ENCODE results near the gene SCAF4. TPM values are rescaled to one million over a fixed set of nuclear protein-coding genes. Genes with fewer than 3 reads are reported as not detected.
A peak's percentile ranks its signal among the peaks of the same experiment; 100 is the strongest.

The SCAF4 gene
- total and polyA plus RNA-seq, 2 of the 8 experiments (the other 6 are each of a cell fraction or from before 2014, with no cell fraction given), result 28.9 to 55.1 TPM

- Histone ChIP-seq H3K4me1 (replicated peaks in 1 of 4; ENCODE audit: control insufficient read depth in 3 of 4, insufficient read depth in 4 of 4, low read length in 3 of 4) (peaks cover 2 to 3% (median 3%) of the 10 kb centered on the region in 4 experiments; a peak in 6 of 7 replicates), H2AK5ac (ENCODE audit: low read depth, low read length) (no peak overlapping the region), H3K9ac (replicated peaks in 1 of 4; ENCODE audit: extremely low read depth in 1 of 4, low read depth in 3 of 4, low read length in 3 of 4) (no peak overlapping the region), H3K9me3 (ENCODE audit: insufficient read depth in 2 of 2, low read depth in 1 of 2, low read length in 1 of 2) (no peaks in the 10 kb centered on the region), H2BK15ac (ENCODE audit: low read length) (no peak overlapping the region), H4K91ac (replicated peaks; ENCODE audit: insufficient read length, low read length) (no peak overlapping the region), H2BK120ac (replicated peaks; ENCODE audit: low read depth, low read length) (no peak overlapping the region), H4K8ac (ENCODE audit: extremely low read depth, insufficient read depth, low read length) (no peak overlapping the region), H3K18ac (ENCODE audit: extremely low read depth, low read length) (no peak overlapping the region), H3K4me3 (ENCODE audit: extremely low read depth in 1 of 4, insufficient read depth in 2 of 4, low read depth in 3 of 4, low read length in 4 of 4) (no peak overlapping the region), H3K14ac (ENCODE audit: insufficient read length) (no peak overlapping the region), H3K79me1 (ENCODE audit: low read depth, low read length) (peaks cover 4% of the 10 kb centered on the region; the same call in 1 of the 2 replicates), H2BK12ac (ENCODE audit: low read depth, low read length) (no peak overlapping the region), H2BK20ac (ENCODE audit: low read length) (no peak overlapping the region), H3K23me2 (ENCODE audit: low read depth, low read length) (no peaks in the 10 kb centered on the region), H3K56ac (replicated peaks; ENCODE audit: insufficient read length, low read depth, low read length) (no peak overlapping the region), H4K20me1 (replicated peaks in 1 of 2; ENCODE audit: control insufficient read depth in 1 of 2, insufficient read depth in 2 of 2, low read length in 2 of 2) (peaks cover 0 to 3% of the 10 kb centered on the region in 2 experiments), H3K23ac (ENCODE audit: insufficient read length) (no peak overlapping the region), H2BK5ac (ENCODE audit: low read depth, low read length) (no peak overlapping the region), H4K5ac (ENCODE audit: insufficient read length, low read depth, low read length) (no peak overlapping the region), H3K4ac (replicated peaks; ENCODE audit: insufficient read length, low read depth, low read length) (no peak overlapping the region), H2AFZ (ENCODE audit: low read length) (no peak overlapping the region), H3K4me2 (ENCODE audit: insufficient read depth in 1 of 2, low read depth in 2 of 2, low read length in 2 of 2) (no peak overlapping the region), H3K36me3 (ENCODE audit: control insufficient read depth in 2 of 4, insufficient read depth in 4 of 4, low read length in 3 of 4) (peaks cover 0 to 54% (median 12%) of the 10 kb centered on the region in 4 experiments; a peak in 5 of 8 replicates), H3K79me2 (ENCODE audit: control insufficient read depth in 1 of 2, insufficient read depth in 2 of 2, low read length in 2 of 2) (peaks cover 0 to 10% of the 10 kb centered on the region in 2 experiments; a peak in 2 of 4 replicates), H3K27ac (ENCODE audit: low read depth, low read length) (no peak overlapping the region), H3K27me3 (replicated peaks in 1 of 4; ENCODE audit: control insufficient read depth in 3 of 4, extremely low read depth in 1 of 4, insufficient read depth in 3 of 4, low read length in 3 of 4) (no peaks in the 10 kb centered on the region)
- WGBS, 2 experiments (ENCODE audit: extremely low coverage in 1 of 2, insufficient coverage in 1 of 2, insufficient read length in 1 of 2, insufficient replicate concordance in 2 of 2, low coverage in 1 of 2, low lambda C conversion rate in 2 of 2, missing lambda C conversion rate in 1 of 2), result 96% methylated on average over 2 of the region's 2 CpGs; no CpG with 5 or more reads in 1 of the 2 experiments
- FAIRE-seq, result no peak
- DNase-seq (ENCODE audit: low read depth in 1 of 2, low spot score in 2 of 2), result no peak
- ChIA-PET CTCF (ENCODE audit: partially characterized antibody) (no interaction called here), POLR2A (ENCODE audit: partially characterized antibody) (interaction anchor here (0.7 to 1.4 kb wide), 4 partner anchors 9 to 64 kb away, joined by 3 to 5 read pairs (median 4); no protein-coding TSS in a partner anchor)
- TF ChIP-seq CHD2 (IDR thresholded peaks at IDR 0.05; ENCODE audit: low read length) (no peak), POLR2AphosphoS5 (IDR thresholded peaks at IDR 0.05; ENCODE audit: low read depth, low read length) (0 out of 2 replicates have a peak, but pooled peaks have one; percentile 16), TEAD4 (IDR thresholded peaks at IDR 0.05; ENCODE audit: low read depth, low read length) (no peak), PHF8 (conservative IDR thresholded peaks at IDR 0.05; ENCODE audit: low read depth, low read length) (no peak), SIN3A (conservative IDR thresholded peaks at IDR 0.05 in 1 of 2, IDR thresholded peaks at IDR 0.05 in 1 of 2; ENCODE audit: low read depth in 1 of 2, low read length in 2 of 2) (no peak)
Observed at GRCh38 chr21:31668651-31669491, 63.0 kb downstream of the SCAF4 start.
